A549 (cell line): ENCODE measurements around the gene ZIC2.

Experiments
- CTCF ChIP-seq: fragments of >200 bp; sonication (Bioruptor Twin); formaldehyde crosslinking; IDR thresholded peaks from 3 replicates; pipeline ENCODE4 v1.5.1; 2016
- EHMT2 ChIP-seq: fragments of 200-600 bp; sonication (generic); IDR thresholded peaks from 2 replicates; pipeline ENCODE4 v1.6.1; 2016; ENCODE audit warnings: antibody characterized with exemption, low read depth, mild to moderate bottlenecking, moderate library complexity
- EP300 ChIP-seq, 2 experiments: fragments of >200 bp; sonication (Bioruptor Twin); formaldehyde crosslinking; IDR thresholded peaks; 2 replicates in 1 of 2; 3 replicates in 1 of 2; pipeline ENCODE4 v1.6.1; 2016 to 2017
- GATA3 ChIP-seq: IDR thresholded peaks from 2 replicates; pipeline ENCODE4 v1.6.1; 2012; ENCODE audit warnings: borderline replicate concordance
- MAFK ChIP-seq: fragments of 450-650 bp; IDR thresholded peaks from 2 replicates; pipeline ENCODE4 v1.6.1; 2014; ENCODE audit not compliant: partially characterized antibody
- NR3C1 ChIP-seq: fragments of >200 bp; sonication (Bioruptor Twin); formaldehyde crosslinking; IDR thresholded peaks from 3 replicates; pipeline ENCODE4 v1.6.1; 2017
- POLR2A ChIP-seq: IDR thresholded peaks from 2 replicates; pipeline ENCODE4 v1.6.1; 2012; ENCODE audit warnings: mild to moderate bottlenecking, low read length
- REST ChIP-seq: fragments of 200-600 bp; sonication (generic); IDR thresholded peaks from 2 replicates; pipeline ENCODE4 v1.6.1; 2016; ENCODE audit warnings: antibody characterized with exemption, mild to moderate bottlenecking, moderate library complexity

- TF ChIP-seq MAFK (no peak), EP300 (IDR thresholded peaks at IDR 0.05) (no peak), REST (no peak), CTCF (no peak), POLR2A (no peak), EHMT2 (no peak), NR3C1 (no peak), GATA3 (no peak)
Measured at GRCh38 chr13:100035936-100036335, 54.4 kb downstream of the ZIC2 start.
